Stimulated activated CD8-positive, alpha-beta memory T cell treated with anti-CD3 and anti-CD28 coated beads, Interleukin-7, amount 100 ng/mL, for 4 hours (primary cell): ENCODE measurements around the gene USP48.
"Not testable (repeated sequence)": the region's sequence is repeated elsewhere in the genome, so short reads cannot be mapped to it uniquely, and the experiment has no call there.

Source experiments
- DNase-seq, 2 donors: peaks; one replicate each; pipeline ENCODE4 v3.0.0-alpha.2; 2020; ENCODE audit warnings: low read depth in 2 of 2

The USP48 gene

DNA sequence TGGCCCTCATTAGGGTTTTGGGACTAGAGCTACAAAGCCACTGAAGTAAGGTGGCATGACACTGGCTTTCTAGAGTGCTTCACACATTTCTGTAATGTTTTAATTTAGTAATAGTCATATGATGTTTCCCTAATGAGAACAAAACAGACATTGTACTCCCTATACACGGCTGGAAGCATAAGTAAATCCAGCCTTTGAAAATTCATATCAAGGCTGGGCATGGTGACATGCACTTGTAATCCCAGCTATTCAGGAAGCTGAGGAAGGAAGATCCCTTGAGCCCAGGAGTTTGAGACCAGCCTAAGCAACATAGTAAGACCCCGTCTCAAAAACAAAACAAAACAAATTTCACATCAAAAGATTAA is 7.4 kb downstream of the USP48 start:
- DNase-seq = no peak

DNA sequence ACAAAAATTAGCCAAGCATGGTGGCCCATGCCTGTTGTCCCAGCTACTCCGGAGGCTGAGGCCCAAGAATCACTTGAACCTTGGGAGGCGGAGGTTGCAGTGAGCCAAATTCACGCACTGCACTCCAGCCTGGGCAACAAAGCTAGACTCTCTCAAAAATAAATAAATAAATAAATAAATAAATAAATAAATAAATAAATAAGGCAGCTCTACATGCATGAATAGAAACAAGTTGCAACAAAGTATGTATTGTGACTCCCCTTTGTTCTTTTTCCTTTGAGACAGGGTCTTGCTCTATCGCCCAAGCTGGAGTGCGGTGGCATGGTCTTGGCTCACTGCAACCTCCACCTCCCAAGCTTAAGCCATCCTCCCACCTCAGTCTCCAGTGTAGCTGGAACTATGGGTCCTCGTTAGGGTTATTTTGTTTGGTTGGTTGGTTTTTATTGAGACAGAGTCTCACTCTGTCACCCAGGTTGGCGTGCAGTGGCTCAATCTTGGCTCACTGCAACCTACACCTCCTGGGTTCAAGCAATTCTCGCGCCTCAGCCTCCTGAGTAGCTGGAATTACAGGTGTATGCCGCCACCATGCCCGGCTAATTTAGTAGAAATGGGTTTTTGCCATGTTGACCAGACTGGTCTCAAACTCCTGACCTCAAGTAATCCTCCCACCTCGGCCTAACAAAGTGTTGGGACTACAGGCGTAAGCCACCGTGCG is 8.0 kb downstream of the USP48 start:
- no peak for DNase-seq

GRCh38 chr1:21773585-21773984 is 9.4 kb downstream of the USP48 start:
- DNase-seq = no peak

- DNase-seq = not testable (repeated sequence)
Measured at GRCh38 chr1:21771672-21772071, 11.3 kb downstream of the USP48 start.

- not testable (repeated sequence) for DNase-seq
Measured at GRCh38 chr1:21770602-21771001, 12.3 kb downstream of the USP48 start.

- DNase-seq = no peak
Measured at GRCh38 chr1:21770201-21770600, 12.7 kb downstream of the USP48 start.

DNA sequence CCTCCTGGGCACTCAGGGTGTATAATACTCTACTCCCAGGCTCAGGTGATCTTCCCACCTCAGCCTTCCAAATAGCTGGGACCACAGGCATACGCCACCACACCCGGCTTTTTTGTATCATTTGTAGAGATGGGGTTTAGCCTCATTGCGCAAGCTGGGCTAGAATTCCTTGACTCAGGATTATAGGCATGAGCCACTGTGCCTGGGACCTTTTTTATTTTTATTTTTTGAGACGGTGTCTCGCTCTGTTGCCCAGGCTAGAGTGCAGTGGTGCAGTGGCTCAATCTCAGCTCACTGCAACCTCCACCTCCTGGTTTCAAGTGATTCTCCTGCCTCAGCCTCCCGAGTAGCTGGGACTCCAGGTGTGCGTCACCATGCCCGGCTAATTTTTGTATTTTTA is 15.8 kb downstream of the USP48 start:
- DNase-seq = not testable (repeated sequence)

- DNase-seq = no peak
Measured at GRCh38 chr1:21766210-21766609, 16.7 kb downstream of the USP48 start.

DNA sequence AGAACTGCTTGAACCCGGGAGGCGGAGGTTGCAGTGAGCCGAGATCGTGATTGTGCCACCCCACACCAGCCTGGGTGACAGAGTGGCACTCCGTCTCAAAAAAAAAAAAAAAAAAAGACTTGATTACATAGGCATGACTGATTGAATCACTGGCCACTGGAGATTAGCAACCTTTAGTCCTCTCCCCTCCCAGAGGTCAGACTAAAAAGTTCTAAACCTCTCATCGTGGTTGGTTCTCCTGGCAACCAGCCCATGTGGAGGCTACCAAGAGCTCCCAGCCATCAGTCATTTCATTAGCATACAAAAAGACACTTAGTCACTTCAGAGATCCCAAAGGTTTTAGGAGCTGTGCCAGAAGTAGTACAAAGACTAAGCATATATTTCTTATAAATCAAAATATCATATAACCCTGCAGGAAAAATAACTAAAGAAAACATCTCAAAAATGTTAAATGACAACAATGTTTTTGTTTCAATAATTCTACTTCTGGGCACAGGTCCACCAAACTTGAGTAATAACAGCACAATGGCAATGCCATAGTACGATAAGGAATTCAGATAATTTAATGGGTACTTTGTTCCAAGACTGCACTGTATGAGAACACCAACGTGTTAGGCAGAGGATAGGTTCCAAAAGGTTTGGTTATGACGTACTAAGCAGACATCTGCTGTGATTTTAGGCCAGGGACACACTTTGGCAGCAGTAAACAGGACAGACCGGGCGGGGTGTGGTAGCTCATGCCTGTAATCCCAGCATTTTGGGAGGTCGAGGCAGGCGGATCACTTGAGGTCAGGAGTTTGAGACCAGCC is 18.1 kb downstream of the USP48 start:
- no peak for DNase-seq

DNA sequence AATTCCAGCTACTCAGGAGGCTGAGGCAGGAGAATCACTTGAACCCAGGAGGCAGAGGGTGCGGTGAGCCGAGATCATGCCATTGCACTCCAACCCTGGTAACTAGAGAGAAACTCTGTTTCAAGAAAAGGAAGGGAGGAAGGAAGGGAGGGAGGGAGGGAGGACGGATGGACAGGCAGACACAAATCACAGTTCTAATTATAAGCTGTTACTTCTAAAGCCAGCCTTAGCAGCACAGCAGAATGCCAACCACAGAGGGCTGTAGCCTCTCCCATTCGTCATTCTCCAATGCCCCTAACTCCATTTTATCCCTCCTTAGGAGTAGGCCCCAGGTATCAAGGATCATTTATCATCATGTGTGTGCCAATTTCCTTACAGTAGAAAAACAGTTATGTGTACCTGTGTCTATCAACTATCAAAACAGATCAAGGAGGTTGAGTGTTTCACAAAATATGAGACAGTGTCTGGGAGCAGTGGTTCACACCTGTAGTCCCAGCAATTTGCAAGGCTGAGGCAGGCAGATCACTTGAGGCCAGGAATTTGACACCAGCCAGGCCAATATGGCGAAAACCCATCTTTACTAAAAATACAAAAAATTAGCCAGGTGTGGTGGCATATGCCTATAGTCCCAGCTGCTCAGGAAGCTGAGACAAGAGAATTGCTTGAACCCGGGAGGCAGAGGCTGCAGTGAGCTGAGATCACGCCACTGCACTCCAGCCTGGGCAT is 19.1 kb downstream of the USP48 start:
- DNase-seq = no peak

GRCh38 chr1:21763236-21763635 is 19.7 kb downstream of the USP48 start:
- no peak for DNase-seq

- no peak for DNase-seq
Measured at GRCh38 chr1:21762022-21762404, 20.9 kb downstream of the USP48 start.

DNA sequence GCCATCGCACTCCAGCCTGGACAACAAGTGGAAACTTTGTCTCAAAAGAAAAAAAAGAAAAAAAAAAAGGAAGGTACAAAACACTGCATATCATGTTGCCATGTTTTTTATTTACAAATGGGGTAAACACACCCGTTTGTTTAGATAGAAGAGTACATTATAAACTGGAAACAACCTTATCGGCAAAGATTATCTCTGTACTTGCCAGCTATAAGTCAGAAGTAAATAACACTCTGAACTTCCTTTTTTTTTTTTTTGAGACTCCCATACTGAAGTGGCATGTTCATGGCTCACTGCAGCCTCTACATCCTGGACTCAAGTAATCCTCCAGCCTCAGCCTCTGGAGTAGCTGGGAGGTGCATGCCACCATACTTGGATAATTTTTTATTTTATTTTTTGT is 21.9 kb downstream of the USP48 start:
- DNase-seq = no peak

GRCh38 chr1:21759818-21760217 is 23.1 kb downstream of the USP48 start:
- no peak for DNase-seq

DNA sequence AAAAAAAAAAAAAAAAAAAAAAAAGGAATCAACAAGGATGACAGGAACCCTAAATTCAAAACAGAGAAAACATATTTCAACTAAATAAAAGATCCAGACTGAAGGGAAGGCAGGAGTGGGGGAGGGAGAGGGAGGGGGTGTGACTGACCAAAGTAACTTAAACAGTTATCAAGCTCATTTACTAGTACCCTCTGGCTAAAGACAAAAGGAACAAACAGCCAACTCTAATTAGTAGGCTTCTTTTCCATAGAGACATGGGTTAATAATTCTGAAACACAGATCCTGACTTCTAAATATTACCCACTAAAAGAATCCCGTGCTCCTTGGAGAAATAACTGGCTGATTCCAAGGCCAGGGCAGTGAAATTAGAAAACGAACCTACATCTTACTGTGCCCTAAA is 23.8 kb downstream of the USP48 start:
- no peak for DNase-seq

DNA sequence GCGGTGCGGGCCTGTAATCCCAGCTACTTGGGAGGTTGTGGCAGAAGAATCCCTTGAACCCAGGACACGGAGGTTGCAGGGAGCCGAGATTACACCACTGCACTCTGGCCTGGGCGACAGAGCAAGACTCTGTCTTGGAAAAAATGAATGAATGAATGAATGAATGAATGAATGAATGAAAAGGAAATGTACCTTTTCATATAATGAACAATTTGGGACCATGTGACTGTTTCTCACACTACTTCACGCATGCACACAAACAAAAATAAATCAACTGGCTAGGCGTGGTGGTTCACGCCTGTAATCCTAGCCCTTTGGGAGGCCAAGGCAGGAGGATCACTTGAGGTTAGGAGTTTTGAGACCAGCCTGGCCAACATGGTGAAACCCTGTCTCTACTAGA is 24.3 kb downstream of the USP48 start:
- DNase-seq = no peak

- no peak for DNase-seq
Measured at GRCh38 chr1:21756393-21757089, 26.4 kb downstream of the USP48 start.

- no peak for DNase-seq
Measured at GRCh38 chr1:21755067-21755466, 27.9 kb downstream of the USP48 start.

GRCh38 chr1:21754583-21754982 is 28.4 kb downstream of the USP48 start:
- no peak for DNase-seq

DNA sequence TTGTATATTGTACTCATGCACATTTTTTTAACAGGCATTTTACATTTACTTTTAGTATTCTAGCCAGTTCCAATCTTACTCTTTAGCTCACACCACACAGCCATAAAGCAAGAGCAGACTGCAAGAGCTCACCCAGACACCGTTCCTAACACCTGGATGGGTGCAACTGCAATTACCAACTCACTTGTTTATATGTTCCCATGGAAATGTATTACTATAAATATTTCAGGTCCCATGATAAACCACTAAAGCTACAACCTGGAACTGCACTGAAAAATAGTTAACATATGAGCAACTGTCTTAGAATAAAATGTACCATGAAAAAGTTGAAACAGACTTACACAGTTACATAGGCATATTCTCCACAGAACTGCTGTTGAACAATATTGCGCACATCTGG is 30.8 kb downstream of the USP48 start:
- no peak for DNase-seq

DNA sequence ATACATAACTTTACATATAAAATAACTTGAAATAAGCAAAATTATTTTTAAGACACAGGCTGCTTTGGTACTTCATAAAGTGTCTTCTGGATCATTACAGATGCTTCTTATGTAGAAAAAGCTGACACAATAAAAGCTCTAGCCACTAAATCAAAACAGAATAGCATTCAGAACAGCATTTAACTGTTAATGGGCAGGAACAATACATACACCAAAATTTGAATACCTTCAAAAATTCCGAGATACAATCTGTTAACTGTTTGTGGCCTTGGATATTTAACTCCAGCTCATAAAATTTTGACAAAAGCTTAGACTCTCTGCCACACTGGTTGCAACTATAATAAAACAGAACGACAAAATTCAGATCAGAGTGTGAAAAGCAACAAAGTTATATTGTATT is 31.7 kb downstream of the USP48 start:
- DNase-seq = no peak

GRCh38 chr1:21750841-21751240 is 32.1 kb downstream of the USP48 start:
- DNase-seq = no peak
